GM19397 (cell line): ENCODE data around the gene AMOTL2.

ENCODE experiments used
- ATAC-seq: cut with Tn5 transposase; IDR thresholded peaks from one replicate; pipeline ENCODE4 v1.9.1; 2021; ENCODE audit warnings: mild to moderate bottlenecking, moderate library complexity; ENCODE audit not compliant: unreplicated experiment

AMOTL2 gene

DNA sequence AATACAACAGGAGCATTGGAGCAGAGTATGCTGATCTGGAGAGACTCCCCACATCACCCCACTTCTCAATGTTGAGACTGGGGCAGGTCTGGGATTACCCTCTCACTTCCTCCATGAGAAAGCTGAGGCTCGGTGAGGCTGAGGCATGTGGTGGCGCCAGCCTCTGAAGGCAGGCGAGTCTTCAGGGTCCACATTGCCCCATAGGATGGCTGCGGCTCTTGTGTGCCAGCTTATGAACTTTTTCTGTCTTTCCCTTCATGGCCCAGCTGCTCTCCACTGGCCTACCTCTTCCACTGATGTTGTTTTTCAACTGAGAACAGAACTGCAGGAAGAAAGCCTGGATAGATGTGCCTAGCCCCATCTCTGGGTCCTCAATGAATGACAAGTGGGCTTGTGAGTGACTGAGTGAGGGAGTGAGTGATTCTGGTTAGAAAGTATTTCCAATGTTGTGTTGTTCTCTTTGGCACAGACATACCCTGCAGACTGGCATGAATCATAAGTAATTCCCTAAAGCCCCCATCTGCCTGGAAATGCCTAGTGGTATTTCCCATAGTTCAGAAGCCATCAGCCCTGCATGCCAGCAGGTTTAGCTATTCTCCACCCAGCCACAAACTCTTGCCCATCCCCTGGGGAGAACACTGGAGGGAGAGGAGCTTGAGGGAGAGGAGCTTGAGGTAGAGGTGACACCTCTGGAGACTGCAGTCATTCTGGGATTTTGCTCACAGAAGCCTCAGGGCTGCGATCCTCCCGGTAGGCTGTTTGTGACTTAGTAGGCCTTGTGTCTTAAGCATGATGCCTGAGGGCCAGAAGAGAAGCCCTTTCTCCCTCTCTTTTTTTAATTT, 56.9 kb downstream of the AMOTL2 start:
- no peak for ATAC-seq

DNA sequence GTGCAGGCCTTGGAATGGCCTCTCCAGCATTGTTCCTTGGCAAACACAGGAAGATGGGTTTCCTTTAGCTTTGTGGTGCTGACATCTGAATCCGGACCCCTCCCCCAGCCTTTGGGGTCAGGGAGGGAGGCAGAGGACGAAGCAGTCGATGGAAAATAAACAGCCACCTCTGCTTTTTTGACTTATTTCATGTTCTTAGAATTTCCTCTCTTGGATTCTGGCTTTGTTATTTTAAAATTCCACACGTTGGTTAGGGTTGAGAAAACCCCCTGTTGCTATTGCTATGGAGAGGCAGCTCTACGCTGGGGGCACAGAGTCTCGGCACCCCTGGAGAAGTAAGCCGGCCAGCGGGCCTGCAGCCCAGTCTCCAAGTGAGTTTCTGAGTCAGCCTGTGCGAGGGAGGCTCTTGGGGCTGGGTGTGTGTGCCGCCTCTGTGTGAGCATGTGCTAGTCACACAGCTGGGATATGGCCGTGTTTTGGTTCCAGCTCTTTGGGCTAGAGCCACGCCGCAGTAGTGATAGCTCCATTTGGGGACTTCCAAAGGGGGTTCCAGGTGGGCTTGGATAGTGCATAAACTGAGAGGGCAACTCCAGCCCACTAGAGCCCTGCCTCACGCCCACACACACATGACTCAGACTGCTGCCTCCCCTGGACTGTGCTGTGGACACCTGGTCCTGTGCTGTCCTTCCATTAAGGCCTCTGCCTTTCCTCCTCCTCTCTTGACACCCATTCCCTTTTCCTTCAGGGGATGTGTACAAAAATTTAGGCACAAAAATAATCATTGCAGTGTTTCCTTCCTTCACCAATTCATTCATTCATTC, 58.8 kb downstream of the AMOTL2 start:
- no peak for ATAC-seq

DNA sequence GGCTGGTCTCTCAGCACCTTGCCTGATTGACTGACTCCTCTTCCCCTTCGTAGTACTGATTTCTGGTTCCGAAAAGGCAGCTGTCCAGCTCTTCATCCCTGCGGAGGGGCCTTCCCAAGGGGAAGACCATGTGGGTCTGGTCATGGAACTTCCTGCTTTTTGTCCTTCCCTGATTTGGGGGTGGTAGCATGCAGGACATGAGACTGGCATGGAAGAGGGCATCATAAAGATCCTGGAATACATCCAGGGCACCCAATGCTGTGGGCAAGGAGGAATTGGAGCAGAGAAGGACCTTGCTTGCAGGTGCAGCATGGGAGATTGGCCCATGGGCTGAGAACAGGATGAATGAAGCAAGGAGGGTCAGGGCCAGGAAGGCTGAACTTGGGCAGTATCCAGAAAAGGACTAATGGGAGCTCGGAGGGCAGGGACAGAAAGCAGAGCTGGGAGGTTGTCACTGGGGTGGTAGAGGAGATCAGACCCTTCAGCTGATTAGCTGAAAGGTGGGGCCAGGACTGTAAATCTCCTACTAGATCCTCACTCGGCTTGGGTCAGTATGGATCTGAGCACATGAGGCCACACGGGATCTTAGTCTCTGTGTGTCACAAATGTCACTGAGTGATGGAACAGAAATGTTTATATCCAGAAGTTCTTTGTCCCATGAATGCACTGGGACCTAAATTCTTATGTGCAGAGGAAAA, 59.5 kb downstream of the AMOTL2 start:
- ATAC-seq = no peak

DNA sequence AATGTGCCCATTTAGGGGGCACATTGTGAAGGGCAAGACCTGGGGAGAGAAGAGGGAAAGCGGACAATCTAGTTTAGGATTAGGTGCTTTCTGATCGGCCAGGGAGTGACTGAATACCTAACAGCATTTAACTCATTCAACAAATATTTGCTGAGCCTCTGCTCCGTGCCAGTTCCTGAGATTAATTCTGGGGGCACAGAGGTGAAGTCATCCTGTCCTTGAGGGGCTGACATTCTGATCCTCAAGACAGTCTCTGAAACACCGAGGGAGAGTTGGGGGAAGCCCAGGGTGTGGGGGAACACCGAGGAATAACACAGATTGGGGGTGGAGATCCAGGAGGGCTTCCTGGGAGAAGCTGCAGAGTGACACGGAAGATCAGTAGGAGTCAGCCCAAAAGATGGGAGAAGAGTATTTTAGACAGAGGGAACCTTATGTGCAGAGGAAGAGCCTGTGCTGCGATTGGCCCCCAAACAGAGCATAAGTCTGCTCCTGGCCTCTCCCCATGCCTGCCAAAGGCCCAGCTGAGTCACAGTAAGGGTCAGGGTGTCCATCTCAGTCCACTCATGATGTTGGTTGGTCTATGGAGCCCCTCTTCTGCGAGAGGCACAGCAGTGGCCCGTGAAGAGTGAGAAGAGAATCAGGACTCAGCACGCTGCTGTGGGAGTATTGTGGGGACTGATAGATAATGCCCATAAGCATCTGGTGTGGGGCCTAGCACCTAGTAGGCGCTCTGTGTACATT, 60.2 kb downstream of the AMOTL2 start:
- ATAC-seq = no peak

DNA sequence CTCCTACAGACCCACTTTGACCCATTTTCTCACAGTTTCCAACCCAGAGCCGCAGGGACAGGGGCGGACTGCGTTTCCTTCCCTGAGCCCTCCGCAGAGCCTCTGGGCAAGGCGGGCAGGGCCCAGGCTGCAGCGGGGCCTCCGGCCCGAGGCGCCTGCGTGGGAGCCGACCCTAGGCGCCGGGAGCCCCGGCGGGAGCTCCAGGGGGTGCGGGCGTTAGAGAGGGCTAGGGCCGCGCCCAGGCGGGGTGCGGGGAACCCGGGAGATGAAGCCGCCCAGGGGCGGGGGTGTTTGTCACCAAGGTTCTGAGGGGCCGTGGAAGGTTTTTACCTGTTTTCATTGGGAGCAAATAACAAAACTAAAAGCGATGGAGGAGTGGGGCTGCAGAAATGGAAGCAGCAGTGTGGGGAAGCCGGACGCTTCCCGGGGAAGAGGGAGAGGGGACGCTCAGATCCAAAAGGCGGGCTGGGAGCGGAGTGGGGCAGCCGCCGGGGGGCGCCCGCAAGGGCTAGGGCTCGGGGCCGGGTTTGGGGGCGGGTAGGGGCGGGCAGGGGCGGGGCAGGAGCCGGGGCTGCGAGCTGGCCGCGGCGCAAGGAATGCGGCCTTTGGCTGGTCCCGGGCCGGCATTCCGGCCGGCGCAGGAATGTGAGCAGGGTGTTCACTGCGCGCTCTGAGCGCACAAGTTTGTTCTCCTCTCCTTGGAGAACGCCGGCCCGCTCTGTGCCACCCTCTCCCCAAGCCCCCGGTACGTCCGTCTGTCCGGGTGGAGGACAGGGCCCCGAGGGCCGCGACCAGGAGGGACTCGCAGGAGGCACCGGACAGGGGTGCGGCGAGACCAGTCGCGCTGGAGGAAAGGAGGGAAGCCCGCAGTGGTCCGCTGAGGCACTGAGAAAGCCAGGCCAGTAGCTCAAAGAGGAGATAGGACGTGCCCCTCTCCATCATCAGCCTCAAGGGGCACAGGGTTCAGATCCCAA, 61.1 kb downstream of the AMOTL2 start:
- ATAC-seq = no peak

DNA sequence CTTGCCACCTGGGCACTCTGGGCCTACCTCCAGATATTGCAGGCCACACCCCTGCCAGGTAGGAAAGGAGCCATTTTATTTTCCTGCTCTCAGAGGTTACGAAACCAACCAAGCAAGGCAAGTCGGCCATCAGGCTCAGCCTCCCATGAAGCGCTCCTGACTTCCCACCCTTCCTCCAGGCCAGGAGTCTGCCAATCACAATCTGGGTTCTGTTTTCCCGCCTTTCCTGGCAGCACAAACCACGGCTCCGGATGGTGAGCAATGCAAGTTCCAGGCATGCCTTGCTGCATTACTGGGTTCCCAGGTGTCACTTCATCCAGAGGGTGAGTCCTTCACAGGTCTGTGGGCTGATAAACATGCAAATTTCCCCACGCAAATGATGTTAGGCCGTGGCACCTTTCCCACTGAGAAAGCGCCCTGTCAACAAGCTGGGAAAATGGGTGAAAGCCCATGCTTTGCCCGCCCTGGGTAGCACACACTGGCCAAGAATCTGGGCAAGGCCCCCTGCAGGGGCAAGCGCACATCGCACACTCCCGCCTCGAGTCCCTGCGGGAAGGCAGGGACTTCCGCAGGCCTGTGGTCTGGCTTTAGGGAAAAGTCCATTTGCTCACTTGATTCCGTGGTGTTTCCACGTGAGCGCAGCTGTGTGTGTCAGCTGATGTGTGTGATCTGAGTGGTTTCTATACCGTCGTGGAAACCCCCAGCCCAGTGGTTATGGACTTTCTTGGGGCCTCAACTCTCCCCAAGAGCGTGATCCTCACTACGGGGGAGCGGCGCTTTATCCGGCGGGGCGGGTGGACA, 62.0 kb downstream of the AMOTL2 start:
- ATAC-seq = no peak

DNA sequence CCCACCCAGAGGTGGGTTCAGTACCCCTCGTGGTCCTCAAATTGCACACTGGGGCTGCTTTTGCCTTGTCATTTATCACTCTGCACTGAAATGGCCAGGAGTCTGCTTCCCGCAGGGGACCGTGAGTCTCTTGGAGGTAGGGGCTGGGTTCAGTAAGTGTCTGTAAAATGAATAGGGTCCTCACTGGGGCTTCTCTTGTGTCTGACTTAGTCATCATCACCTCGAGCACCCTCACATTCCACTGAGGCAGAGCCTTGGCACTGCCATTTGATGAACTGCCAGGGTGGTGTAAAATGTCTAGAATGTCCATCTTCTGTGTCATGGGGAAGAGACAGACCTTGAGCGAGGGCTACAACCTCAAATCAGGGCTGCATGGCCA, 62.6 kb downstream of the AMOTL2 start:
- ATAC-seq = no peak

DNA sequence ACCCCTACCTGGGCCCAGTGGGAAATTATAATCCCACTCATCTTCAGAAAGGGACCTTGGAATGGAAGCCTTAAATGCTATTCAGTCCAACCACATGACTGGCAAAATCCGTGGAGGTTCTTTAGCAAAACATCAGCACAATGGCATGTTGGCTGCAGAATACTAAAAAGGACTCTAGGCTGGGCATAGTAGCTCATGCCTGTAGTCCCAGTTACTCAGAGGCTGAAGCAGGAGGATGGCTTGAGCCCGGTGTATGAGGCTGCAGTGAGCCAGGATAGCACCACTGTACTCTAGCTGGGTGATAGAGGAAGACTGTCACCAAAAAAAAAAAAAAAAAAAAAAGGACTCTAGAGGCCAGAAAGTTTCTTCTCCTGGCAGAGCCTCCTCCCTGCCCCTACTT, 63.0 kb downstream of the AMOTL2 start:
- ATAC-seq = no peak

DNA sequence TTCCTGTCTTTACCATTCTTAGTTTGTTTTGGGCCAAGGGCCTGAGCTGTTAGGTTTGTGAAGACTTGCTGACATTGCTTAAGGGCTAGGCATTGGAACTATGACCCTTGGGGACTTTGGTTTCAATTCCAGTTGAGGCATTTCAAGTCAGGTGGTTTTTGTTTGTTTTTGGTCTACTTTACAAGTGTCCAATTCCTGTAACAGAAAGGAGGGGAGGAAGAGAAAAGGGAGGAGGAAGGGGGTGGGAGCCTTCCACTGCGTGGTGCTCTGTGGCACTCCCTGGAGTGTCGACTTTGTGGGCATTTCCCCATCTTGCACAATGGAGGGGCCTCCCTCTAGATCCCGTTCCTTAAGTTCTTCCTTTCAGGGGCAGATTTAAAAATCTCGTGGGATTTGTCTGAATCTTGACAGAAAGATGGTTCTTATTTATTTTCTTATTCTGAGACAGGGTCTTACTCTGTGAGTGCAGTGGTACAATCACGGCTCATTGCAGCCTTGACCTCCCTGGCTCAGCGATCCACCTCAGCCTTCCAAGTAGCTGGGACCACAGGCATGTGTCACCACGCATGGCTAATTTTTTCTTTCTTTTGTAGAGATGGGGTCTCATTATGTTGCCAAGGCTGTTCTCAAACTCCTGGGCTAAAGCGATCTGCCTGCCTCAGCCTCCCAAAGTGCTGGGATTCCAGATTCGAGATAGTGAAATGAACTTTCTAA, 64.1 kb downstream of the AMOTL2 start:
- no peak for ATAC-seq

DNA sequence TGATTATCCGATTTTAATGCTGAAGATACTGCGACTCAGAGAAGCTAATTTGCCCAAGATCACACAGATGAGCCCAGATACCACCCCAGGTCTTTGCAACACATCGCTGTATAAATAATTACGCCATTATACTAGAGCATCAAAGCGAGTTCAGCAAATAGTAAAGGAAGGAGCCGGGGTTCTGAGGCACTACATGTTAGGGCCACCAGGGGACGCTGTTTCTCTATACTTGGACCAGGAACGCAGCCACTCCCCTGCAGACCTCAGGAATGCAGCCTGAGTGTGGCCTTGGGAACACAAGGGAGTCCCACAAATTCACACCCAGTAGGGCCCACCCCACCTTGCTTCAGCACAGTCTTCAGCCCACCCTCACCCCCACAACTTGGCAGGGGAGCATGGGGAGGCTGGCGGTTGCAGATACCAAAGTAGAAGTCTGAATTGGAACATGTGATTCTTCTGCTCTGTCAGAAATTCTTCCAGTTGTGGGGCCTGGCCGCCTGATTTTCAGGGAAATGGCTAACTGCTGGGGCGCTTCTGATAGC, 65.8 kb downstream of the AMOTL2 start:
- ATAC-seq = no peak

DNA sequence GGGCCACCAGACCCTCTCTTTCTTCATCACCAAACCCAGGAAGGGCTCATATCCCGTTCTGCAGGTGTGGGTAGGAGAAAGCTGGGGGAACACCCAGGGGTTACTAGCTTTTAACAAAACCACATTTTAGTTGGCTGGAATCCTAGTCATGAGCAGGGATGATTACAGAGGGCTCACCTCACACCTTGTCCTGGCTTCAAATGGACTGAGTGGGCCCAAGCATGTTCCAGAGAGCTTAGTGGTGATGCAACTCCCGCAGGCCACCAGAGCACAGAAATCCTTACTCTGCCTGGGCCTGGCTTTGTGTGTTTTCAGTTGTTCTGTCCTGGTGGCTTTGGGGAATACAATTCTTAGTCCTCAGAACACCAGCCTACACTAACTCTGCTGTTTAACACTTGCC, 66.8 kb downstream of the AMOTL2 start:
- no peak for ATAC-seq

DNA sequence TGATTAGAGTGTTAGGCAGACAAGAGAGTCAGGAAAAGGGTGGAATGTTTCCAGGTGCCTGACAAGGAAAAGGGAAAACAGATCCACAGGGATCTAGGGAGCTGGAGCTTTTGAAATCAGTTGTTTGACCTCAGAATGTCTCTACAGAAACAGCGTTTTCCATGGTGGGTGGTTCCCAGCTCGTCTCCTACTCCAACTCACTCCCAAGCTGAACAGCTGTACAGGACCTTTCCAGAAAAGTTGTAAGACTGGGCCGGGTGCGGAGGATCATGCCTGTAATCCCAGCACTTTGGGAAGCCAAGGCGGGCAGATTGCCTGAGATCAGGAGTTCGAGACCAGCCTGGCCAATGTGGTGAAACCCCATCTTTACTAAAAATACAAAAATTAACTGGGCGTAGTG, 67.9 kb downstream of the AMOTL2 start:
- ATAC-seq = no peak
